GM19467 (cell line): ENCODE results near the gene GALNT9.
"Not testable (repeated sequence)": the region's sequence is repeated elsewhere in the genome, so short reads cannot be mapped to it uniquely, and the experiment has no call there.

Experiments used
- ATAC-seq: cut with Tn5 transposase; IDR thresholded peaks from one replicate; pipeline ENCODE4 v1.9.1; 2021; ENCODE audit warnings: mild to moderate bottlenecking, moderate library complexity; ENCODE audit not compliant: unreplicated experiment

Gene GALNT9

GRCh38 chr12:132267873-132268272 is 61.5 kb downstream of the GALNT9 start:
- no peak for ATAC-seq

- no peak for ATAC-seq
These were observed 62.6 kb downstream of the GALNT9 start for GRCh38 chr12:132266802-132267201.

- no peak for ATAC-seq
These were observed 63.0 kb downstream of the GALNT9 start for GRCh38 chr12:132266370-132266769.

- ATAC-seq: not testable (repeated sequence)
These were observed 63.6 kb downstream of the GALNT9 start for GRCh38 chr12:132265822-132266221.

GRCh38 chr12:132265056-132265800 is 64.2 kb downstream of the GALNT9 start:
- no peak for ATAC-seq

- ATAC-seq: no peak
These were observed 65.0 kb downstream of the GALNT9 start for GRCh38 chr12:132264086-132265010.

GRCh38 chr12:132263451-132264049 is 65.8 kb downstream of the GALNT9 start:
- ATAC-seq: no peak

- ATAC-seq: no peak
These were observed 66.4 kb downstream of the GALNT9 start for GRCh38 chr12:132263061-132263360.

- no peak for ATAC-seq
These were observed 66.9 kb downstream of the GALNT9 start for GRCh38 chr12:132262256-132263060.

GRCh38 chr12:132261328-132262138 is 67.9 kb downstream of the GALNT9 start:
- ATAC-seq: no peak

- no peak for ATAC-seq
These were observed 68.7 kb downstream of the GALNT9 start for GRCh38 chr12:132260721-132261120.

- ATAC-seq: no peak
These were observed 69.3 kb downstream of the GALNT9 start for GRCh38 chr12:132259872-132260695.

GRCh38 chr12:132259364-132259871 is 70.0 kb downstream of the GALNT9 start:
- ATAC-seq: no peak

GRCh38 chr12:132258543-132258942 is 70.8 kb downstream of the GALNT9 start:
- no peak for ATAC-seq

- no peak for ATAC-seq
These were observed 71.4 kb downstream of the GALNT9 start for GRCh38 chr12:132257955-132258490.

- ATAC-seq: no peak
These were observed 72.0 kb downstream of the GALNT9 start for GRCh38 chr12:132257206-132257954.

GRCh38 chr12:132256646-132257045 is 72.7 kb downstream of the GALNT9 start:
- no peak for ATAC-seq

- ATAC-seq: no peak
These were observed 73.7 kb downstream of the GALNT9 start for GRCh38 chr12:132255642-132256041.
